ENCODE results near the gene ATP8A2. TPM values are rescaled to one million over a fixed set of nuclear protein-coding genes. Genes with fewer than 3 reads are reported as not detected.
"Not testable (repeated sequence)": the region's sequence is repeated elsewhere in the genome, so short reads cannot be mapped to it uniquely, and the experiment has no call there.

ATP8A2 gene
- total and polyA plus RNA-seq, 10 of the 15 experiments (the other 5 are each of a cell fraction or from before 2014, with no cell fraction given) = 0.01 to 0.04 (median 0.04) TPM; not detected in 7

GRCh38 chr13:25954080-25954479 is 582.3 kb downstream of the ATP8A2 start:
- H3K9me3 ChIP-seq (replicated peaks; ENCODE audit: control insufficient read depth, insufficient read depth, low read length); intact Hi-C loops (cut with micrococcal nuclease; ENCODE audit: unreplicated experiment); H4K20me1 ChIP-seq (ENCODE audit: control insufficient read depth, insufficient read depth); H3K36me3 ChIP-seq (ENCODE audit: control insufficient read depth in 2 of 2, insufficient read depth in 2 of 2, low read length in 1 of 2); SMC1A ChIA-PET (ENCODE audit: uncharacterized antibody, unreplicated experiment); CTCF ChIA-PET; POLR2A ChIA-PET; H3K4me3 ChIP-seq; H3K27ac ChIP-seq (ENCODE audit: control insufficient read depth, insufficient read depth); in situ Hi-C loops (cut with MboI); H3K27me3 ChIP-seq (replicated peaks in 1 of 2; ENCODE audit: control insufficient read depth in 2 of 2, insufficient read depth in 2 of 2, low read length in 1 of 2); FAIRE-seq; RAD21 ChIA-PET (ENCODE audit: unreplicated experiment); BruUV-seq (replicated peaks); H2AFZ ChIP-seq (ENCODE audit: control insufficient read depth, low read depth, low read length); H3K9ac ChIP-seq (ENCODE audit: control insufficient read depth, insufficient read depth, low read length); H3K4me2 ChIP-seq (ENCODE audit: control insufficient read depth, insufficient read depth); H3K4me1 ChIP-seq (ENCODE audit: control insufficient read depth, insufficient read depth, low read length); DNase-seq (ENCODE audit: low read depth, low spot score); H3K79me2 ChIP-seq (ENCODE audit: control insufficient read depth, insufficient read depth, low read length); ATAC-seq: not testable (repeated sequence)
- WGBS (ENCODE audit: insufficient coverage, insufficient replicate concordance, low lambda C conversion rate, missing lambda C conversion rate) = 6% methylated on average over 5 of the region's 5 CpGs

DNA sequence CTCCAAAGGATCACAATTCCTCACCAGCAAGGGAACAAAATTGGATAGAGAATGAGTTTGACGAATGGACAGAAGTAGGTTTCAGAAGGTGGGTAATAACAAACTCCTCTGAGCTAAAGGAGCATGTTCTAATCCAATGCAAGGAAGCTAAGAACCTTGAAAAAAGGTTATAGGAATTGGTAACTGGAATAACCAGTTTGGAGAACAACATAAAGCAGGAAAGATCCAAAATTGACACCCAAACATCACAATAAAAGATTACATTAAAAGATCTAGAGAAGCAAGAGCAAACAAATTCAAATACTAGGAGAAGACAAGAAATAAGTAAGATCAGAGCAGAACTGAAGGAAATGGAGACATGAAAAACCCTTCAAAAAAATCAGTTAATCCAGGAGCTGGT is 583.2 kb downstream of the ATP8A2 start:
- in situ Hi-C loops (cut with MboI); H3K27me3 ChIP-seq (replicated peaks in 1 of 2; ENCODE audit: control insufficient read depth in 2 of 2, insufficient read depth in 2 of 2, low read length in 1 of 2); H3K79me2 ChIP-seq (ENCODE audit: control insufficient read depth, insufficient read depth, low read length); H3K4me1 ChIP-seq (ENCODE audit: control insufficient read depth, insufficient read depth, low read length); RAD21 ChIA-PET (ENCODE audit: unreplicated experiment); H3K4me3 ChIP-seq; H3K9me3 ChIP-seq (replicated peaks; ENCODE audit: control insufficient read depth, insufficient read depth, low read length); DNase-seq (ENCODE audit: low read depth, low spot score); POLR2A ChIA-PET; H4K20me1 ChIP-seq (ENCODE audit: control insufficient read depth, insufficient read depth); BruUV-seq (replicated peaks); H3K4me2 ChIP-seq (ENCODE audit: control insufficient read depth, insufficient read depth); H3K36me3 ChIP-seq (ENCODE audit: control insufficient read depth in 2 of 2, insufficient read depth in 2 of 2, low read length in 1 of 2); H3K9ac ChIP-seq (ENCODE audit: control insufficient read depth, insufficient read depth, low read length); CTCF ChIA-PET; H2AFZ ChIP-seq (ENCODE audit: control insufficient read depth, low read depth, low read length); intact Hi-C loops (cut with micrococcal nuclease; ENCODE audit: unreplicated experiment); SMC1A ChIA-PET (ENCODE audit: uncharacterized antibody, unreplicated experiment); H3K27ac ChIP-seq (ENCODE audit: control insufficient read depth, insufficient read depth); FAIRE-seq; ATAC-seq: not testable (repeated sequence)
- 0% methylated on average over 1 of the region's 1 CpG for WGBS (ENCODE audit: insufficient coverage, insufficient replicate concordance, low lambda C conversion rate, missing lambda C conversion rate)

DNA sequence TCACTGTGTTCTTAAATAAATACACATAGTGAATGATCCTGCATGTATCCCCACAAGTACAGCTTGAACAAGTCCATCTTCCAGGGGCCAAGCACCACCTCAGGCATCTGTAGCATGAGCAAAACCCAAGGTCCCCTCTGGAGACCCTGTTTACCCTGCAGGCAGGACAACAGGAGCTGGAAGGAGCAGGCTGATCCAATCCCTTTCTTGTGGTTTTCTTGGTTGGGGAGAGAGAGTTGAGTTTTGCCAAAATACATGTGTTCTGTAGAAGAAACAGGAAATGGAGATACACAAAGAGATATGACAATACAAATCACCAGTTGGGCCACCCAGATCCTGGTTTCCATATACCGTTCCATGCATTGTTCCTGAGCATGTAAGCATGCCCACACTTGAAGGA is 587.2 kb downstream of the ATP8A2 start:
- no peak for FAIRE-seq
- TF ChIP-seq ZBED1 (IDR thresholded peaks at IDR 0.05; ENCODE audit: borderline replicate concordance) (no peak), ZNF24 (IDR thresholded peaks at IDR 0.05) (no peak), WRNIP1 (IDR thresholded peaks at IDR 0.05; ENCODE audit: borderline replicate concordance, low read depth, low read length) (no peak), TCF7 (IDR thresholded peaks at IDR 0.05; ENCODE audit: borderline replicate concordance) (no peak), GABPA (IDR thresholded peaks at IDR 0.05; ENCODE audit: low read depth) (no peak), MAX (IDR thresholded peaks at IDR 0.05; ENCODE audit: low read depth, low read length) (no peak)
- intact Hi-C loops (cut with micrococcal nuclease; ENCODE audit: unreplicated experiment) = no loop called here

More for the DNA sequence above, 587.2 kb downstream of the ATP8A2 start:
- BruUV-seq (replicated peaks) = no TSS peak
- WGBS (ENCODE audit: insufficient coverage, insufficient replicate concordance, low lambda C conversion rate, missing lambda C conversion rate) = 0% methylated on average over 1 of the region's 1 CpG
- Histone ChIP-seq H4K20me1 (ENCODE audit: control insufficient read depth, insufficient read depth) (no peaks in the 10 kb centered on the region), H3K9me3 (replicated peaks; ENCODE audit: control insufficient read depth, insufficient read depth, low read length) (no peaks in the 10 kb centered on the region), H3K27me3 (replicated peaks in 1 of 2; ENCODE audit: control insufficient read depth in 2 of 2, insufficient read depth in 2 of 2, low read length in 1 of 2) (no peaks in the 10 kb centered on the region), H3K4me2 (ENCODE audit: control insufficient read depth, insufficient read depth) (no peak overlapping the region), H3K4me3 (no peak overlapping the region), H3K36me3 (ENCODE audit: control insufficient read depth in 2 of 2, insufficient read depth in 2 of 2, low read length in 1 of 2) (no peaks in the 10 kb centered on the region), H3K79me2 (ENCODE audit: control insufficient read depth, insufficient read depth, low read length) (no peaks in the 10 kb centered on the region), H3K9ac (ENCODE audit: control insufficient read depth, insufficient read depth, low read length) (no peak overlapping the region), H3K27ac (ENCODE audit: control insufficient read depth, insufficient read depth) (no peak overlapping the region), H3K4me1 (ENCODE audit: control insufficient read depth, insufficient read depth, low read length) (no peaks in the 10 kb centered on the region), H2AFZ (ENCODE audit: control insufficient read depth, low read depth, low read length) (no peak overlapping the region)
- in situ Hi-C loops (cut with MboI) = no loop called here
- ChIA-PET CTCF (no interaction called here), POLR2A (no interaction called here), RAD21 (ENCODE audit: unreplicated experiment) (no interaction called here), SMC1A (ENCODE audit: uncharacterized antibody, unreplicated experiment) (no interaction called here)
- no peak for DNase-seq (ENCODE audit: low read depth, low spot score)
- no peak for ATAC-seq

Measured in GM12878 (cell line).